Endothelial cell of umbilical vein (primary cell): ENCODE data around the gene ARHGAP21. TPM values are rescaled to one million over a fixed set of nuclear protein-coding genes. Genes with fewer than 3 reads are reported as not detected.

ENCODE experiments used
- BruUV-seq: library from RNA; stranded (reverse); fragments of 400-500 nt; replicated peaks from 2 replicates; lab custom pipeline; 2021; lab: Mats Ljungman, UMichigan
- CTCF ChIA-PET: fragments of 300-600, 350-600 bp; sonication (Branson Sonifier 250); formaldehyde crosslinking; loops from one replicate; lab custom pipeline; 2021; ENCODE audit warnings: antibody characterized with exemption, inconsistent platforms; lab: Charles Lee
- POLR2A ChIA-PET: fragments of 300-600, 350-600 bp; sonication (Branson Sonifier 250); formaldehyde crosslinking; loops from one replicate; lab custom pipeline; 2021; ENCODE audit warnings: antibody characterized with exemption, inconsistent platforms; lab: Charles Lee
- DNase-seq: peaks from one replicate; pipeline ENCODE4 v3.0.0-alpha.2; 2011; ENCODE audit warnings: low read depth, low spot score
- FAIRE-seq: peaks from 2 replicates; lab custom pipeline; 2011; peaks lifted over from hg19 to GRCh38; lab: Jason Lieb, UNC
- H2AFZ ChIP-seq: 2 replicates; pipeline ENCODE4 v1.6.0; 2012; ENCODE audit warnings: low read depth, low read length, control low read depth, inconsistent platforms
- H3K27ac ChIP-seq: 2 replicates; pipeline ENCODE4 v1.5.1; 2011; ENCODE audit warnings: low read depth, mild to moderate bottlenecking, control low read depth, low read length, moderate library complexity; ENCODE audit not compliant: insufficient read depth
- H3K27me3 ChIP-seq, 2 experiments: 2 replicates each; pipeline versions ENCODE4 v1.6.0 to v1.6.1; 2011; ENCODE audit warnings: low read length in 2 of 2, mixed read lengths in 1 of 2; ENCODE audit not compliant: control insufficient read depth in 2 of 2, insufficient read depth in 2 of 2
- H3K36me3 ChIP-seq, 2 experiments: 2 replicates in 1 of 2; 3 replicates in 1 of 2; pipeline ENCODE4 v1.5.1; 2011; ENCODE audit warnings: low read length in 2 of 2, mild to moderate bottlenecking in 1 of 2, moderate library complexity in 1 of 2; ENCODE audit not compliant: control insufficient read depth in 2 of 2, insufficient read depth in 2 of 2; ENCODE audit errors: extremely low read depth in 1 of 2
- H3K4me1 ChIP-seq: 3 replicates; pipeline ENCODE4 v1.5.1; 2011; ENCODE audit warnings: mild to moderate bottlenecking, low read length; ENCODE audit not compliant: control insufficient read depth, insufficient read depth; ENCODE audit errors: extremely low read depth
- H3K4me2 ChIP-seq: 2 replicates; pipeline ENCODE4 v1.6.1; 2011; ENCODE audit warnings: low read length, control low read depth, mixed read lengths; ENCODE audit not compliant: insufficient read depth
- H3K4me3 ChIP-seq, 3 experiments: fragments of 200-600 bp in 1 of 3; sonication (generic), shearing (Covaris generic) in 1 of 3; replicated peaks in 1 of 3; 2 replicates each; pipeline ENCODE4 v1.5.1; 2011 to 2016; ENCODE audit warnings: control low read depth in 3 of 3, low read length in 3 of 3, mild to moderate bottlenecking in 2 of 3, inconsistent platforms in 1 of 3, low read depth in 1 of 3, moderate library complexity in 1 of 3; ENCODE audit not compliant: insufficient read depth in 1 of 3
- H3K79me2 ChIP-seq: 2 replicates; pipeline ENCODE4 v1.6.0; 2012; ENCODE audit warnings: low read length, inconsistent platforms; ENCODE audit not compliant: control insufficient read depth, insufficient read depth
- H3K9ac ChIP-seq: replicated peaks from 2 replicates; pipeline ENCODE3; 2011; ENCODE audit warnings: low read length, control low read depth; ENCODE audit not compliant: insufficient read depth; ENCODE audit errors: extremely low read depth
- H3K9me1 ChIP-seq: replicated peaks from 3 replicates; pipeline ENCODE4 v1.6.0; 2011; ENCODE audit warnings: mild to moderate bottlenecking, low read length; ENCODE audit not compliant: control insufficient read depth, insufficient read depth; ENCODE audit errors: extremely low read depth
- H3K9me3 ChIP-seq: replicated peaks from 2 replicates; pipeline ENCODE4 v1.5.1; 2012; ENCODE audit warnings: low read length, inconsistent platforms; ENCODE audit not compliant: control insufficient read depth, insufficient read depth
- H4K20me1 ChIP-seq: replicated peaks from 2 replicates; pipeline ENCODE3; 2011; ENCODE audit warnings: mild to moderate bottlenecking, low read length; ENCODE audit not compliant: control insufficient read depth, insufficient read depth; ENCODE audit errors: extremely low read depth
- EZH2 ChIP-seq: IDR thresholded peaks from 2 replicates; pipeline ENCODE4 v1.6.1; 2012; ENCODE audit warnings: borderline replicate concordance, low read depth, mild to moderate bottlenecking, moderate library complexity, low read length, inconsistent platforms; ENCODE audit not compliant: severe bottlenecking
- FOS ChIP-seq: IDR thresholded peaks from 2 replicates; pipeline ENCODE4 v1.6.1; 2011; ENCODE audit warnings: mild to moderate bottlenecking, low read length, moderate library complexity, borderline replicate concordance; ENCODE audit not compliant: insufficient read depth
- GATA2 ChIP-seq: IDR thresholded peaks from 2 replicates; pipeline ENCODE4 v1.7.0; 2011; ENCODE audit warnings: low read depth, mild to moderate bottlenecking, moderate library complexity, mixed read lengths, low read length; ENCODE audit not compliant: insufficient read length, insufficient read depth
- MYC ChIP-seq: IDR thresholded peaks from one replicate; pipeline ENCODE4 v1.6.1; 2011; ENCODE audit warnings: mild to moderate bottlenecking, low read depth, low read length
- POLR2A ChIP-seq: IDR thresholded peaks from 2 replicates; pipeline ENCODE4 v1.6.1; 2012; ENCODE audit warnings: low read depth, mild to moderate bottlenecking, control low read depth, low read length
- POLR2AphosphoS5 ChIP-seq: IDR thresholded peaks from 2 replicates; pipeline ENCODE4 v1.6.1; 2012; ENCODE audit warnings: low read depth, mild to moderate bottlenecking, control low read depth, low read length, moderate library complexity; ENCODE audit not compliant: insufficient read depth
- dilution Hi-C: fragments of 300-500 bp; cut with MboI; formaldehyde crosslinking; loops from one replicate; pipeline ENCODE4 v1.15.0; 2019; ENCODE audit warnings: low sequenced_read_pairs; ENCODE audit not compliant: extremely low pct_ligation_motif_present
- intact Hi-C: fragments of 100-400 bp; cut with micrococcal nuclease; formaldehyde crosslinking; loops from one replicate; pipeline ENCODE4 v1.10.0; 2022
- polyA plus RNA-seq, 4 experiments: library from polyadenylated mRNA; depleted of rRNA in 3 of 4; stranded (reverse) in 3 of 4; unstranded in 1 of 4; fragments of >200 nt; gene quantifications; 2 replicates each; pipeline versions ENCODE4 v1.2.1 to v1.2.3, GENCODE V29; 2011 to 2012; ENCODE audit warnings: missing spikeins in 1 of 4
- total RNA-seq: library from RNA; stranded (reverse); gene quantifications from 2 replicates; pipeline ENCODE4 v1.2.3, GENCODE V29; 2021
- TF ChIP-seq, protein P1 (sequence below), 2 donors: IDR thresholded peaks; 1 replicate in 1 of 2; 2 replicates in 1 of 2; pipeline ENCODE4 v1.5.1; 2011; ENCODE audit warnings: low read length in 2 of 2, mild to moderate bottlenecking in 2 of 2, moderate library complexity in 2 of 2, control low read depth in 1 of 2, inconsistent platforms in 1 of 2, low read depth in 1 of 2; ENCODE audit not compliant: insufficient read depth in 1 of 2; ENCODE audit errors: extremely low read depth in 1 of 2
- TF ChIP-seq, protein P2 (sequence below): IDR thresholded peaks from 2 replicates; pipeline ENCODE4 v1.6.1; 2011; ENCODE audit not compliant: insufficient read depth, insufficient read length

Gene ARHGAP21
- total and polyA plus RNA-seq, 2 donors (not counting 3 experiments of a cell fraction or from before 2014, with no cell fraction given), result 29.5 to 97.8 TPM

DNA sequence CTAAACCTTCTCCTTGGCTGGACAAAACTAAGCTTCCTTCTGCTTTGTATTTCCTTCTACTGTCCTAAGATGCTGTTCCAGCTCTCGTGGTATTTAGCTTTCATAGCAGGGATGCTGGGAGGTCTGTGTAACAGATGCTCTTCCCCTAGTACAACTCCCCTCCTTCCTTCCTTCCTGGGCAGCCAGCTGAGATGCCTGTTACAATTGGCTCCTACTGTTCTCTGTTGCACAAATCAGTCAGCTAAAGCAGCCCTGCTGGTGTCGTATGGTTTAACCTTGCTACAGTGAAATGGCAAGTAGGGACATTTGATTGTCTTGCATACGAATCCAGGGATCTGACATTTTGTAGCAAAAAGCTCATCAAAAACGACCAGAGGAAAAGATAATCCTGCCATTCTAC is 143.8 kb downstream of the ARHGAP21 start:
- Histone ChIP-seq H3K9ac (no peak overlapping the region), H4K20me1 (no peaks in the 10 kb centered on the region), H3K9me3 (no peaks in the 10 kb centered on the region), H3K27ac (no peak overlapping the region), H3K36me3 (peaks cover 0 to 6% of the 10 kb centered on the region in 2 experiments), H3K4me2 (no peak overlapping the region), H2AFZ (no peak overlapping the region), H3K4me1 (no peaks in the 10 kb centered on the region), H3K27me3 (no peaks in the 10 kb centered on the region), H3K4me3 (no peak overlapping the region), H3K79me2 (no peaks in the 10 kb centered on the region), H3K9me1 (no peaks in the 10 kb centered on the region)
- POLR2A ChIA-PET, result no interaction called here
- dilution Hi-C loops, result no loop called here
- no TSS peak for BruUV-seq
- no peak for TF ChIP-seq POLR2AphosphoS5
- TF ChIP-seq MYC, result no peak
- TF ChIP-seq, protein P1, sequence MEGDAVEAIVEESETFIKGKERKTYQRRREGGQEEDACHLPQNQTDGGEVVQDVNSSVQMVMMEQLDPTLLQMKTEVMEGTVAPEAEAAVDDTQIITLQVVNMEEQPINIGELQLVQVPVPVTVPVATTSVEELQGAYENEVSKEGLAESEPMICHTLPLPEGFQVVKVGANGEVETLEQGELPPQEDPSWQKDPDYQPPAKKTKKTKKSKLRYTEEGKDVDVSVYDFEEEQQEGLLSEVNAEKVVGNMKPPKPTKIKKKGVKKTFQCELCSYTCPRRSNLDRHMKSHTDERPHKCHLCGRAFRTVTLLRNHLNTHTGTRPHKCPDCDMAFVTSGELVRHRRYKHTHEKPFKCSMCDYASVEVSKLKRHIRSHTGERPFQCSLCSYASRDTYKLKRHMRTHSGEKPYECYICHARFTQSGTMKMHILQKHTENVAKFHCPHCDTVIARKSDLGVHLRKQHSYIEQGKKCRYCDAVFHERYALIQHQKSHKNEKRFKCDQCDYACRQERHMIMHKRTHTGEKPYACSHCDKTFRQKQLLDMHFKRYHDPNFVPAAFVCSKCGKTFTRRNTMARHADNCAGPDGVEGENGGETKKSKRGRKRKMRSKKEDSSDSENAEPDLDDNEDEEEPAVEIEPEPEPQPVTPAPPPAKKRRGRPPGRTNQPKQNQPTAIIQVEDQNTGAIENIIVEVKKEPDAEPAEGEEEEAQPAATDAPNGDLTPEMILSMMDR (IDR thresholded peaks at IDR 0.05; ENCODE audit: extremely low read depth in 1 of 2, insufficient read depth in 1 of 2, low read depth in 1 of 2, low read length in 2 of 2), result no peak
- TF ChIP-seq GATA2, result no peak
- TF ChIP-seq, protein P2, sequence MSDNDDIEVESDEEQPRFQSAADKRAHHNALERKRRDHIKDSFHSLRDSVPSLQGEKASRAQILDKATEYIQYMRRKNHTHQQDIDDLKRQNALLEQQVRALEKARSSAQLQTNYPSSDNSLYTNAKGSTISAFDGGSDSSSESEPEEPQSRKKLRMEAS, result no peak
- no peak for TF ChIP-seq EZH2
- no peak for TF ChIP-seq FOS
- no peak for TF ChIP-seq POLR2A
- CTCF ChIA-PET, result no interaction called here
- DNase-seq (no peak), FAIRE-seq (no peak)
- intact Hi-C loops, result no loop called here
